ENCODE data around the gene TBXAS1.

The TBXAS1 gene

GRCh38 chr7:139829025-139829774 lies at the start of gene TBXAS1:
Gene TBXAS1 (plus strand): TSS chr7:139829264. CDS start chr7:139829391, 127 bp downstream.
- no peak for DNase-seq (ENCODE audit: low spot score)

- DNase-seq (ENCODE audit: low spot score), result no peak
Observed at GRCh38 chr7:139782932-139783331, 46.1 kb upstream of the TBXAS1 start.

GRCh38 chr7:139783647-139784385 lies 45.2 kb upstream of the TBXAS1 start:
- DNase-seq (ENCODE audit: low spot score), result no peak

- no peak for DNase-seq (ENCODE audit: low spot score)
Observed at GRCh38 chr7:139784648-139785047, 44.4 kb upstream of the TBXAS1 start.

GRCh38 chr7:139791316-139791715 lies 37.7 kb upstream of the TBXAS1 start:
- no peak for DNase-seq (ENCODE audit: low spot score)

GRCh38 chr7:139797607-139798006 lies 31.5 kb upstream of the TBXAS1 start:
- no peak for DNase-seq (ENCODE audit: low spot score)

GRCh38 chr7:139798221-139798620 lies 30.8 kb upstream of the TBXAS1 start:
- no peak for DNase-seq (ENCODE audit: low spot score)

GRCh38 chr7:139798892-139799291 lies 30.2 kb upstream of the TBXAS1 start:
- DNase-seq (ENCODE audit: low spot score), result no peak

GRCh38 chr7:139799586-139799985 lies 29.5 kb upstream of the TBXAS1 start:
- DNase-seq (ENCODE audit: low spot score), result no peak

GRCh38 chr7:139804571-139804970 lies 24.5 kb upstream of the TBXAS1 start:
- DNase-seq (ENCODE audit: low spot score), result no peak

- DNase-seq (ENCODE audit: low spot score), result no peak
Observed at GRCh38 chr7:139807009-139807408, 22.1 kb upstream of the TBXAS1 start.

GRCh38 chr7:139808427-139808826 lies 20.6 kb upstream of the TBXAS1 start:
- no peak for DNase-seq (ENCODE audit: low spot score)

- DNase-seq (ENCODE audit: low spot score), result no peak
Observed at GRCh38 chr7:139808846-139809442, 20.1 kb upstream of the TBXAS1 start.

GRCh38 chr7:139811066-139811465 lies 18.0 kb upstream of the TBXAS1 start:
- no peak for DNase-seq (ENCODE audit: low spot score)

GRCh38 chr7:139813151-139813550 lies 15.9 kb upstream of the TBXAS1 start:
- DNase-seq (ENCODE audit: low spot score), result no peak

GRCh38 chr7:139813689-139814088 lies 15.4 kb upstream of the TBXAS1 start:
- DNase-seq (ENCODE audit: low spot score), result no peak

- DNase-seq (ENCODE audit: low spot score), result no peak
Observed at GRCh38 chr7:139817249-139817648, 11.8 kb upstream of the TBXAS1 start.

GRCh38 chr7:139820089-139820488 lies 9.0 kb upstream of the TBXAS1 start:
- DNase-seq (ENCODE audit: low spot score), result no peak

- no peak for DNase-seq (ENCODE audit: low spot score)
Observed at GRCh38 chr7:139821349-139822105, 7.5 kb upstream of the TBXAS1 start.

GRCh38 chr7:139822855-139823254 lies 6.2 kb upstream of the TBXAS1 start:
- no peak for DNase-seq (ENCODE audit: low spot score)

GRCh38 chr7:139823959-139824521 lies 5.0 kb upstream of the TBXAS1 start:
- DNase-seq (ENCODE audit: low spot score), result no peak

GRCh38 chr7:139825666-139826290 lies 3.3 kb upstream of the TBXAS1 start:
- DNase-seq (ENCODE audit: low spot score), result no peak

Measured in hematopoietic multipotent progenitor cell treated with erythropoietin and hydrocortisone succinate and interleukin-3 and kit ligand, for 17 days (in vitro differentiated cells).